ENCODE measurements around the gene NDUFA8. TPM values are rescaled to one million over a fixed set of nuclear protein-coding genes. Genes with fewer than 3 reads are reported as not detected.

NDUFA8 gene
- 52.6 and 55.9 TPM in 2 replicates for total RNA-seq

DNA sequence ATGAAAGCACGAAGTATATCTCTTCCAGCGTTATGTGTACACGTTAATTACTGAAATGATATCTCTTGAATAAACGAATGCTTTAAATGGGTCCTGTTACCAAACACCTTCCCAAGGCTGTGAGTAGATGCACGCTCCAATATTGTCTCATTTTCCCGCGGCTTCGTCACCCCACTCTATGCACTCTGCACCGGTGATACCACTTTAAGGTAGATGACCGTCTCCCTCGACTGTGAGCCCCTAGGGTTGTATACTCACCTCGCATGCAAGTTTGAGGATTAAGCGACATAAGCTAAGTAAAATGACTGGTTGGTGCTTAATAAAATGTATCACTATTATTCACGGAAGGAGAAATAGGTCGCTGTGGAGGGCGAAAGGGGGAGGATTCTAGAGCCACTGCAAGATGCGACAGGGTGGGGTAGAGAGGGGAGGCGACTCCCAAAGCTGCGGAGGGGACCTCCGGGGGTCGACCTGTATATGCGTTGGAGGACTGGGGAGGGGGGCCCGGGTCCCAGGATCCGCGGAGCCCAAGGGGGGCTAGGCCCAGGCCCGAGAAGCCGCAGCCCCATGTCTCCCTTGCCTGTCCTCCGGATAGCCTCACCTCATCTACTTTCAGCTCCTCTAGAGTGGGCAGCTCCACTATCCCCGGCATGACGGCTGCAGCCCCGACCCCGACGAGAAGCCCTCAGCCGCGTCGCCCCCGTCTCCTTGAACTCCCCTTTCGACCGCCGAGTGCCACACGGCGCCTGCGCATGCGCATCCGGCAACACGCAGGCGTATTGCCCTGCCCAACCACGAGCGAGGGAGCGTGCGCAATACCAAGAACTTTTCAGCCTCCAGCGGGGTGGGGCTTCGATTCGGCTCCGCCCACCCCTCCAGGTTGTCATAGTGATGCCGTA is at the start of gene NDUFA8, which contains the start of gene MORN5:
TSS of gene NDUFA8 (minus strand) at position 754 of the 899 bp plus-strand sequence. CDS start at position 652, 102 bp downstream.
TSS of gene MORN5 (plus strand) at position 883 of the 899 bp plus-strand sequence. CDS start 65 bp downstream, outside the sequence.

Other genes with a start within 250 kb of the NDUFA8 start
- gene TTLL11, start 66.5 kb downstream of the NDUFA8 start, total RNA-seq = 1.9 and 2.9 TPM in 2 replicates
- gene MORN5, start 129 bp upstream of the NDUFA8 start, total RNA-seq = not detected in 2 replicates
- gene LHX6, start 69.2 kb upstream of the NDUFA8 start, total RNA-seq = not detected in 2 replicates
- 6.5 and 7.0 TPM in 2 replicates for gene RBM18, start 105.1 kb upstream of the NDUFA8 start, total RNA-seq
- gene MRRF, start 105.1 kb upstream of the NDUFA8 start, total RNA-seq = 30.9 and 38.8 TPM in 2 replicates
- under 0.01 and 0.91 TPM in 2 replicates for gene PTGS1, start 211.2 kb upstream of the NDUFA8 start, total RNA-seq

Measured in epithelial cell of umbilical artery (primary cell).